ENCODE measurements around the gene NMUR1. TPM values are rescaled to one million over a fixed set of nuclear protein-coding genes. Genes with fewer than 3 reads are reported as not detected.
A peak's percentile ranks its signal among the peaks of the same experiment; 100 is the strongest.
"Not testable (repeated sequence)": the region's sequence is repeated elsewhere in the genome, so short reads cannot be mapped to it uniquely, and the experiment has no call there.

Gene NMUR1
- polyA plus RNA-seq, 1 donor: 1.8 TPM

DNA sequence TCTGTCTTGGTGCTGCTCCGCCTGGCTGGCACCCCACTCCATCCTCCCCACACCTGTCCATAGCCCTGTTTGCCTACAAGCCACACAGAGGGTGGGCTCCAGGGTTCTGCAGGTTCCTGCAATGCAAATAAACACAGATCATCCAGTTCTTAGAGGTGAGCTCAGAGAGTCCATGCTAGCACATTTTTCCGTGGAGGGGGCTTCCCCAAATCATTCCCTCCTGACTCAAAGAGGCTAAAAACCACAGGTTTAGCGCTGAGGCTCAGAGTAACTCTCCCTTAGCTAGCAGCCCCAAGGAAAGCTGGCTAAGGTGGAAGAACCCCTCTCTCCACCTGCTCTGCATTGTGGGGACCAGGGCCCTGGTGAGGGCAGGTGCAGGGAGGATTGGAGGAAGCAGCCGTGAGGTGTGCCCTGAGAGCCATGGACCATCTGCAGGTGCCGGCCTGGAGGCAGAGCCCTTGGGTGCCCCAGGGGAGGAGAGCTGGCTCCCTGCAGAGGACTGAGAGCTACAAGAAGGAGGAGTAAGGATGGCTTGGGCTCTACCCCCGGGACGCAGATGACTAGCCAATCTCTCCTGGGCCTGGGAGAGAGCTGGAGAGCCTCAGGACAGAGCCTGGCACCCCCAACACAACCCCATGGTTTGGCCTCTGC, 38.7 kb upstream of the NMUR1 start:
- WGBS (ENCODE audit: insufficient coverage, low lambda C conversion rate): no CpG with 5 or more reads among the region's 7 CpGs

DNA sequence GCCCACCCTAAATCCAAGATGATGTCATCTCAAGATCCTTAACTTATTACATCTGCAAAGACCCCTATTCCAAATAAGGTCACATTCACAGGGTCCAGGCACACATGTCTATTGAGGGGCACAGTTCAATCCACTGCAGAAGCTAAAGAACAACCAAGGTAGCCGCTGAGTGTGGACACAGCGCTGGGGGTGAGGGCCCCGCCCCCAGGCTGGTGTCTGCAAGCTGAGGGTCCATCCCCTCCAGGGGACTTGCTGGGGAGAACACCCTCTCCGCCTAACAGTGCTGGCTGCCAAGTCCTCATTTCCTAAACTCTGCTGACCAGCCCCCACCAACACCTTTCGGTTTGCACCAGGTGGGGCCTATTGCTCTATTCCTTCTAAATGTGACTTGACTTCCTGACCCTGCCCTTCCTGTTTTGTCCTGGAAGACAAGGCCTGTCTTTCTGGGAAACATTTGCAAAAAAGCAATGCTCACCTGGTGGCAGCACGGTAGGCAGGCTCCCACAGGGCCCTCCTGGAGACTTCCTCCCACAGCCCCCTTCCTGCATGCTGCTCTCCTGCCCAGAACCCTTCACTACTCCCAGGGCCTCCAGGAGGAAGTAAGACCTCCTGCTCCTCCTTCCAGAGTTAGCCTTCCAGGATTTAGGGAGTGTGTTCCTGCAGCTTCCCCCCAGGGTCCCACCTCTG, 38.0 kb upstream of the NMUR1 start:
- no peaks in the 10 kb centered on the region for H3K36me3 ChIP-seq (ENCODE audit: control insufficient read depth, insufficient read depth, low read length)
- no peaks in the 10 kb centered on the region for H3K4me1 ChIP-seq (ENCODE audit: control insufficient read depth, insufficient read depth, low read length)
- no peak overlapping the region for H3K4me3 ChIP-seq (ENCODE audit: low read length)
- no peak overlapping the region for H3K27ac ChIP-seq (ENCODE audit: low read length)
- H3K9me3 ChIP-seq (ENCODE audit: control insufficient read depth, low read depth, low read length): no peaks in the 10 kb centered on the region
- no CpG with 5 or more reads among the region's 6 CpGs for WGBS (ENCODE audit: insufficient coverage, low lambda C conversion rate)
- DNase-seq: no peak
- no peaks in the 10 kb centered on the region for H3K27me3 ChIP-seq (ENCODE audit: control insufficient read depth, insufficient read depth, low read length)

More for the DNA sequence above, 38.7 kb upstream of the NMUR1 start:
- Histone ChIP-seq H3K36me3 (ENCODE audit: control insufficient read depth, insufficient read depth, low read length) (no peaks in the 10 kb centered on the region), H3K4me1 (ENCODE audit: control insufficient read depth, insufficient read depth, low read length) (no peaks in the 10 kb centered on the region), H3K27ac (ENCODE audit: low read length) (no peak overlapping the region), H3K27me3 (ENCODE audit: control insufficient read depth, insufficient read depth, low read length) (no peaks in the 10 kb centered on the region), H3K9me3 (ENCODE audit: control insufficient read depth, low read depth, low read length) (no peaks in the 10 kb centered on the region), H3K4me3 (ENCODE audit: low read length) (no peak overlapping the region)
- no peak for DNase-seq

DNA sequence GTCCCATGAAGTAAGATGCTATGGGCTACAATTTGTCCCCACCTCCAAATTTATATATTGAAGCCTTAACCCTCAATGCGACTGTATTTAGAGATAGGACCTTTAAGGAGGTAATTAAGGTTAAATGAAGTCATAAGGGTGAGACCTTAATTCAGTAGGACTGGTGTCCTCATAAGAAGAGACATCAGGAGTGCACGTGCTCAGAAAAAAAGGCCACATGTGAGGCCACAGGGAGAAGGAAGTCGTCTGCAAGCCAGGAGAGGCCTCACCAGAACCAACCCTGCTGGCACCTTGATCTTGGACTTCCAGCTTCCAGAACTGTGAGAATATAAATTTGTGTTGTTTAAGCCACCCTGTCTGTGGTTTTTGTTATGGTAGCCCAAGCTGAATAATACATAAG, 36.9 kb upstream of the NMUR1 start:
- H3K36me3 ChIP-seq (ENCODE audit: control insufficient read depth, insufficient read depth, low read length): no peaks in the 10 kb centered on the region
- no peaks in the 10 kb centered on the region for H3K9me3 ChIP-seq (ENCODE audit: control insufficient read depth, low read depth, low read length)
- no peak overlapping the region for H3K27ac ChIP-seq (ENCODE audit: low read length)
- DNase-seq: no peak
- 100% methylated on average over 1 of the region's 3 CpGs for WGBS (ENCODE audit: insufficient coverage, low lambda C conversion rate)
- no peaks in the 10 kb centered on the region for H3K27me3 ChIP-seq (ENCODE audit: control insufficient read depth, insufficient read depth, low read length)
- H3K4me1 ChIP-seq (ENCODE audit: control insufficient read depth, insufficient read depth, low read length): no peaks in the 10 kb centered on the region
- no peak overlapping the region for H3K4me3 ChIP-seq (ENCODE audit: low read length)

DNA sequence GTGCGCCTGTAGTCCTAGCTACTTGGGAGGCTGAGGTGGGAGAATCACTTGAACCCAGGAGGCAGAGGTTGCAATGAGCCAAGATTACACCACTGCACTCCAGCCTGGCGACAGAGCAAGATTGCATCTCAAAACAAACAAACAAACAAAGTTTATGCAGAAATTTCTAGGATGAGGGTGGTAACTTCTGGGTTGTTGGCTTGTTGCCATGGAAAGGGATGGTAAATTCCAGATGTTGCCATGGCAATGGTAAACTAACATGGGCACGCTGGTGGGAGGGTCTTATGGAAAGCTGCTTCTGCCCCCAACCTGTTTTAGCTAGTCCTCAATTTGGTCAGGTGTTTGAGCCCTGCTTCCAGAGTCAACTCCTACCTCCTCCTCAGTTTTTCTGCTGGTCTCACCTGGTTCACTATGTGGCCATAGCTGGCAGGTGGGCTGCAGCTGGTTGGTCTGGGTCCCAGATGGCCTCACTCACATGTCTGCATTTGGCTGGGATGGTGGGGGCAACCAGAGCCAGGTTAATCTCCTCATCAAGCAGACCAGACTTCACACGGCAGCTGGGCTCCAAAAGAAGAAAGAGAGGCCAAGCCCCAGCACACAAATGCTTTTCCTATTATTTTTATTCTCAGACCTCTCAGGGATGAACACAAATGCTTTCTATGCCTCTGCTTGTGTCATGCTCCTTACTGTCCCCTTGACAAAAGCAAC, 35.8 kb upstream of the NMUR1 start:
- DNase-seq: no peak
- H3K27ac ChIP-seq (ENCODE audit: low read length): no peak overlapping the region
- no CpG with 5 or more reads among the region's 4 CpGs for WGBS (ENCODE audit: insufficient coverage, low lambda C conversion rate)
- no peaks in the 10 kb centered on the region for H3K27me3 ChIP-seq (ENCODE audit: control insufficient read depth, insufficient read depth, low read length)
- no peak overlapping the region for H3K4me3 ChIP-seq (ENCODE audit: low read length)
- no peaks in the 10 kb centered on the region for H3K4me1 ChIP-seq (ENCODE audit: control insufficient read depth, insufficient read depth, low read length)
- no peaks in the 10 kb centered on the region for H3K36me3 ChIP-seq (ENCODE audit: control insufficient read depth, insufficient read depth, low read length)
- no peaks in the 10 kb centered on the region for H3K9me3 ChIP-seq (ENCODE audit: control insufficient read depth, low read depth, low read length)

DNA sequence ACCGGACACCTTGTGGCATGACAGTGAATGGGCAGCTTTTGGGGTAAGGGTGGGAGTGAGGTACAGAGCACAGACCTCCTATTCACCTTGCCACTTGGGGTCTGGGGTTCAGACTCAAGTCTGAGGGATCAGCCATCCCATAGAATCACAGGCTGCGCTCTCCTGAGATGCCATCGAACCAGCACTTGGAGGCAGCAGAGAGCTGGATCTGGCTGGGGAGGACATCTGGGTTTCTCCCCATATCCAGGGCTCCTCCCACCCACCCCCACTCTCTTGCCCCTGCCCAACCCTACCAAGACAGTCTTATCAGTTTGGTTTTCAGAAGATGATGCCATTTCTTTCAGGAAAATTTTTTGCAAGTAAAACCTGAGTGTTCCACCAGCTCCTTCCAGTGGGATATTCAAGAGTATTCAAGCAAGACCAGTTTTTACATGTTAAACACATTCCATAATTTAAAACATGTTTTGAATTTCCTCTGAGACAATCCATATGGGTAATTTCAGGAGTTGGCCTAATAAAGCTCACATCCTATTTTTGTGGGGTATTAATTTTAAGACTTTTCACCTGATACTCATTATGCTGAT, 33.2 kb upstream of the NMUR1 start:
- Histone ChIP-seq H3K36me3 (ENCODE audit: control insufficient read depth, insufficient read depth, low read length) (no peaks in the 10 kb centered on the region), H3K9me3 (ENCODE audit: control insufficient read depth, low read depth, low read length) (no peaks in the 10 kb centered on the region), H3K27me3 (ENCODE audit: control insufficient read depth, insufficient read depth, low read length) (no peaks in the 10 kb centered on the region), H3K4me1 (ENCODE audit: control insufficient read depth, insufficient read depth, low read length) (no peaks in the 10 kb centered on the region), H3K27ac (ENCODE audit: low read length) (no peak overlapping the region), H3K4me3 (ENCODE audit: low read length) (no peak overlapping the region)
- peak; percentile 29 to 42 for DNase-seq
- WGBS (ENCODE audit: insufficient coverage, low lambda C conversion rate): no CpG with 5 or more reads among the region's 3 CpGs

DNA sequence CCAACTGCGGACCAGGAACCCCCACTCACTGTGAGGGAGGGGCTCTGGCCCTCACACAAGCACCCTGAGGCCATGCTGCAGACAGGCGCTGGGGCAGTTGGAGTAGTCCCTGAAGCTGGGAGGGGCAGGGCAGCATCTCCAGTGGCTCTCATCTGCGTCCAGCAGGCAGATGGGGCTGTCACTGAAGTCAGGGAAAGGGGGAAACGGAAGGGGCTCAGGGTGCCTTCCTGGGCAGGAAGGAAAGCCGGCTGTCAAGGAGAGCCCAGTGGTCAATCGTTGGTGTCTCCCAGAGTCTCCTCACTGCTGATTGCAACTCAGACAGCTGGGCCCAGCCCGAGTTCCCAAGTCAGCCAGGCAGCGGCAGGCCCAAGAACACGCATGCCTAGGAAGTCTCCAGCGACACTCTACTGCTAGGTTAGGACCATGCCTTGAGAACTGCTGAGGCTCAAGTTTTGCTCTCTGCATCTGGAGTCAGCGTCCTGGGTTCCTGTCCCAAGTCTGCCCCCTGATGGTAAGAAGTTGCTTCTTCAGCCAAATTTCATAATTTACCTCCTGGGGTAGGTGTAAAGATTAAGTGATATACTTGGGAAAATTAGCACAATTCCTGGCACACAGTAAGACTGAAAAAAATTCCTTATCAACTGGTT, 27.4 kb upstream of the NMUR1 start:
- no peaks in the 10 kb centered on the region for H3K4me1 ChIP-seq (ENCODE audit: control insufficient read depth, insufficient read depth, low read length)
- H3K27me3 ChIP-seq (ENCODE audit: control insufficient read depth, insufficient read depth, low read length): no peaks in the 10 kb centered on the region
- no CpG with 5 or more reads among the region's 11 CpGs for WGBS (ENCODE audit: insufficient coverage, low lambda C conversion rate)
- no peaks in the 10 kb centered on the region for H3K36me3 ChIP-seq (ENCODE audit: control insufficient read depth, insufficient read depth, low read length)
- DNase-seq: peak; percentile 73 to 78
- H3K4me3 ChIP-seq (ENCODE audit: low read length): no peak overlapping the region
- peaks cover 5% of the 10 kb centered on the region for H3K9me3 ChIP-seq (ENCODE audit: control insufficient read depth, low read depth, low read length)
- peak overlapping the region; percentile 19 for H3K27ac ChIP-seq (ENCODE audit: low read length)

DNA sequence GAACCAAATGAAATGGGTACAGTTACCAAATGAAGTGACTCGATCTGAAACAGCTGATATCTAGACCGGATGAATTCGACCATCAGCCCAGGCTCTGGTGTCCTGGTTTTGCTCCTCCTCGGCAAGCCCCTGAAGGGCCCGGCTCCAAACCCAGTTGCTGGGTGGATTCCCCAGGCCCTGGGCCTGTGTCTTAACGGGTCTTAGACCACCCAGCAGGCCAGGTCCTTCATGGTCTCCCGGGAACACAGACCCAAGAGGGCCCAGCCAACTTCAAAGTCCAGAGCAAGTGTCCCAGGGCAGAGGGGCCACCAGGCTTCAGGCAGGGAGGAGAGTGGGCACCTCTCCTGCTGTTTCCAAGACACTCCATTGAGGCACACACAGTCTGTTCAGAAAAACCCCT, 26.7 kb upstream of the NMUR1 start:
- Histone ChIP-seq H3K27me3 (ENCODE audit: control insufficient read depth, insufficient read depth, low read length) (no peaks in the 10 kb centered on the region), H3K4me1 (ENCODE audit: control insufficient read depth, insufficient read depth, low read length) (no peaks in the 10 kb centered on the region), H3K9me3 (ENCODE audit: control insufficient read depth, low read depth, low read length) (peaks cover 10% of the 10 kb centered on the region), H3K36me3 (ENCODE audit: control insufficient read depth, insufficient read depth, low read length) (no peaks in the 10 kb centered on the region), H3K4me3 (ENCODE audit: low read length) (no peak overlapping the region), H3K27ac (ENCODE audit: low read length) (no peak overlapping the region)
- whole genome bisulfite sequencing (ENCODE audit: insufficient coverage, low lambda C conversion rate): no CpG with 5 or more reads among the region's 7 CpGs
- no peak for DNase-seq

DNA sequence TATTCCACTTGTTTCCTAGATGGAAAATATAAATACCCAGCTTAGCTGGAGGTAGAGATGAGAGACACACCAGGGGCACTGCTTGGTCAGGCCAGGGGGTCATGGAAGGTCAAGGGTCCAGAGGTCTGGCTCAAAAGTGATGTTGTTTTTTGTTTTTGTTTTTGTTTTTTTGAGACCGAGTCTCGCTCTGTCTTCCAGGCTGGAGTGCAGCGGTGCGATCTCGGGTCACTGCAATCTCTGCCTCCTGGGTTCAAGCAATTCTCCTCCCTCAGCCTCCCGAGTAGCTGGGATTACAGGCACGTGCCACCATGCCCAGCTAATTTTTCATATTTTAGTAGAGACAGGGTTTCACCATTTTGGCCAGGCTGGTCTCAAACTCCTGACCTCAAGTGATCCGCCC, 26.3 kb upstream of the NMUR1 start:
- no CpG with 5 or more reads among the region's 8 CpGs for WGBS (ENCODE audit: insufficient coverage, low lambda C conversion rate)
- not testable (repeated sequence) for H3K4me3 ChIP-seq (ENCODE audit: low read length); DNase-seq; H3K27me3 ChIP-seq (ENCODE audit: control insufficient read depth, insufficient read depth, low read length); H3K36me3 ChIP-seq (ENCODE audit: control insufficient read depth, insufficient read depth, low read length); H3K27ac ChIP-seq (ENCODE audit: low read length); H3K4me1 ChIP-seq (ENCODE audit: control insufficient read depth, insufficient read depth, low read length); H3K9me3 ChIP-seq (ENCODE audit: control insufficient read depth, low read depth, low read length)

DNA sequence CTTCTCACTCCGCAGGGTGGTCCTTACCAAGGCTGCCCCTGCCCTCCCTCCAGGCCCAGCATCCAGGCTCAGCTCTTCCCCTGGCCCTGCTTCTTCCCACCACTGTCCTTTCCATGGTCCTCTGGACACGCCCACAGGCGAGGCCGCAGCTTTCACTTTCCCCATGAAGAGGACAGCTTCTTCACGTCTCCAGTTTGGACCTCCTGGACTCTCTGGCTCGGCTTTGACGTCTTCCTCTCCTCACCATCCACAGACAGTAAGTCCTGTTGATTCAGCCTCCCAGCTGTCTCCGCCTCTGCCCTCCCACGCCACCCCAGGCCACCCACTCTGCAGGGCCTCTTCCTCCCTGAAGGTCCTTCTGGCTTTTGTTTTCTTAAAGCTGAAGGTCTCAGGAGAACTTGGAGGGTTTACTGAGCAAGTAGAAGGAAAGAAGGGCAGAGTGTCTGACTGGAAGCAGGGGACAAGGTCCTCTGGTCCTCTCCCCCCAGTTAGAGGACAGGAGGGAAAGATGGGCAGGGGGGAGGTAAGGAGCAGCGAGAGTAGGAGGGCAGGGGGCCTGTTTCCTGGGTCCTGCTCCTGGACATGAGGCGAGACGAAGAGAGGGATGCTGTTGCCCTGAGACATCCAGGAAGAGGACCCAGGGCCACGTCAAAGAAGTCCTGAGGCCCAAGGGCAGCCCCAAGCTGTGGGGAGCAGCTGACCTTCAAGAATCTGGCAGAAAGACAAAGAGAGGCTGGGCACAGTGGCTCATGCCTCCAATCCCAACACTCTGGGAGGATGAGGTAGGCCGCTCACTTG, 24.7 kb upstream of the NMUR1 start:
- no peak overlapping the region for H3K4me3 ChIP-seq (ENCODE audit: low read length)
- peaks cover 10% of the 10 kb centered on the region for H3K9me3 ChIP-seq (ENCODE audit: control insufficient read depth, low read depth, low read length)
- peak overlapping the region; percentile 51 for H3K27ac ChIP-seq (ENCODE audit: low read length)
- DNase-seq: peak; percentile 60 to 69
- no peaks in the 10 kb centered on the region for H3K4me1 ChIP-seq (ENCODE audit: control insufficient read depth, insufficient read depth, low read length)
- H3K27me3 ChIP-seq (ENCODE audit: control insufficient read depth, insufficient read depth, low read length): no peaks in the 10 kb centered on the region
- 75% methylated on average over 2 of the region's 14 CpGs for WGBS (ENCODE audit: insufficient coverage, low lambda C conversion rate)
- H3K36me3 ChIP-seq (ENCODE audit: control insufficient read depth, insufficient read depth, low read length): no peaks in the 10 kb centered on the region
